HepG2 (cell line): Measurements from ENCODE around the gene FAM83G. TPM values are rescaled to one million over a fixed set of nuclear protein-coding genes. Genes with fewer than 3 reads are reported as not detected.

Source experiments
- ARID4A ChIP-seq: sonication (generic); formaldehyde crosslinking; IDR thresholded peaks from 2 replicates; pipeline ENCODE4 v1.5.0; 2020; ENCODE audit warnings: mild to moderate bottlenecking, missing genetic modification reagents, borderline replicate concordance
- ATF7 ChIP-seq, 2 experiments: fragments of 450-650 bp in 1 of 2; sonication (generic) in 1 of 2; formaldehyde crosslinking in 1 of 2; IDR thresholded peaks; 2 replicates each; pipeline versions ENCODE4 v1.4.0 to v1.6.1; 2016 to 2020; ENCODE audit warnings: antibody characterized with exemption in 1 of 2, mild to moderate bottlenecking in 1 of 2, missing genetic modification reagents in 1 of 2
- DMAP1 ChIP-seq: IDR thresholded peaks from 2 replicates; pipeline ENCODE4 v1.6.1; 2016
- DPF2 ChIP-seq: sonication (generic); formaldehyde crosslinking; IDR thresholded peaks from 2 replicates; pipeline ENCODE4 v1.4.0; 2020; ENCODE audit warnings: mild to moderate bottlenecking, low read depth, missing genetic modification reagents, borderline replicate concordance
- FOSL2 ChIP-seq: sonication (generic); formaldehyde crosslinking; IDR thresholded peaks from 2 replicates; pipeline ENCODE4 v1.4.0; 2020; ENCODE audit warnings: missing genetic modification reagents
- HOXD1 ChIP-seq: sonication (generic); formaldehyde crosslinking; IDR thresholded peaks from 2 replicates; pipeline ENCODE4 v1.5.0; 2020; ENCODE audit warnings: missing genetic modification reagents
- KDM5B ChIP-seq: sonication (generic); formaldehyde crosslinking; IDR thresholded peaks from 2 replicates; pipeline ENCODE4 v1.4.0; 2020; ENCODE audit warnings: missing genetic modification reagents, mild to moderate bottlenecking, borderline replicate concordance
- MIXL1 ChIP-seq: IDR thresholded peaks from 2 replicates; pipeline ENCODE4 v1.6.1; 2016
- NR2F2 ChIP-seq: IDR thresholded peaks from 2 replicates; pipeline ENCODE4 v1.6.1; 2012; ENCODE audit warnings: low read depth, inconsistent platforms, borderline replicate concordance
- PREB ChIP-seq: sonication (generic); formaldehyde crosslinking; IDR thresholded peaks from 2 replicates; pipeline ENCODE4 v1.4.0; 2020; ENCODE audit warnings: missing genetic modification reagents
- RBFOX2 ChIP-seq: fragments of 200-400 bp; formaldehyde crosslinking; IDR thresholded peaks from 2 replicates; pipeline ENCODE4 v1.6.1; 2017; ENCODE audit warnings: low read depth, mild to moderate bottlenecking, low read length
- SP1 ChIP-seq, 2 experiments: fragments of 450-650 bp in 1 of 2; sonication (generic) in 1 of 2; formaldehyde crosslinking in 1 of 2; IDR thresholded peaks; 2 replicates each; pipeline versions ENCODE4 v1.4.0 to v1.6.1; 2016 to 2020; ENCODE audit warnings: missing genetic modification reagents in 1 of 2
- ZBTB2 ChIP-seq: sonication (generic); formaldehyde crosslinking; IDR thresholded peaks from 2 replicates; pipeline ENCODE4 v1.8.0; 2022; ENCODE audit warnings: low read depth, missing genetic modification reagents
- ZNF331 ChIP-seq: sonication (generic); formaldehyde crosslinking; IDR thresholded peaks from 2 replicates; pipeline ENCODE4 v1.4.0; 2020; ENCODE audit warnings: missing genetic modification reagents
- ZNF550 ChIP-seq: sonication (generic); formaldehyde crosslinking; IDR thresholded peaks from 2 replicates; pipeline ENCODE4 v1.4.0; 2020; ENCODE audit warnings: mild to moderate bottlenecking, missing genetic modification reagents, borderline replicate concordance
- ZNF629 ChIP-seq: sonication (generic); formaldehyde crosslinking; conservative IDR thresholded peaks from 2 replicates; pipeline ENCODE4 v1.5.0; 2020; ENCODE audit warnings: missing genetic modification reagents
- ZNF710 ChIP-seq: sonication (generic); formaldehyde crosslinking; IDR thresholded peaks from 2 replicates; pipeline ENCODE4 v1.5.0; 2020; ENCODE audit warnings: mild to moderate bottlenecking, missing genetic modification reagents, borderline replicate concordance
- ZNF740 ChIP-seq: sonication (generic); formaldehyde crosslinking; IDR thresholded peaks from 2 replicates; pipeline ENCODE4 v1.4.0; 2020; ENCODE audit warnings: missing genetic modification reagents
- ZNF883 ChIP-seq: sonication (generic); formaldehyde crosslinking; IDR thresholded peaks from 2 replicates; pipeline ENCODE4 v1.5.1; 2020; ENCODE audit warnings: mild to moderate bottlenecking, missing genetic modification reagents; ENCODE audit errors: not compliant biosample characterization
- polyA plus RNA-seq, 8 experiments: library from polyadenylated mRNA; depleted of rRNA in 3 of 8; stranded (reverse) in 7 of 8; unstranded in 1 of 8; fragments of >200 nt; fragmentation: Illumina TruSeq in 4 of 8; extraction: Trizol in 4 of 8; gene quantifications; 2 replicates each; pipeline versions ENCODE4 v1.2.1 to v1.2.3, GENCODE V29; 2011 to 2016; ENCODE audit warnings: low read depth in 4 of 8, missing spikeins in 1 of 8, mixed read lengths in 1 of 8; ENCODE audit not compliant: insufficient read depth in 1 of 8
- total RNA-seq, 5 experiments: library from RNA; depleted of rRNA; stranded (reverse); fragments of >200 nt; fragmentation: Illumina TruSeq; extraction: Trizol; gene quantifications; 2 replicates each; pipeline ENCODE4 v1.2.3, GENCODE V29; 2016; ENCODE audit warnings: low read depth in 1 of 5

The FAM83G gene
- total and polyA plus RNA-seq, 2 of the 13 experiments (the other 11 are each of a cell fraction or from before 2014, with no cell fraction given): 13.7 to 18.6 TPM

GRCh38 chr17:18981642-18982424, 22.7 kb downstream of the FAM83G start (continued):
- TF ChIP-seq ZNF710: no peak
- TF ChIP-seq DPF2 (CRISPR knock-in tag): peak; percentile 62; the same call in 1 of the 2 replicates
- peak; percentile 68; the same call in 1 of the 2 replicates for TF ChIP-seq ZNF740 (CRISPR knock-in tag)
- TF ChIP-seq SP1 (IDR thresholded peaks at IDR 0.05): no peak
- no peak for TF ChIP-seq SP1 (CRISPR knock-in tag; IDR thresholded peaks at IDR 0.05)
- no peak for TF ChIP-seq ZNF883
- peak; percentile 72 for TF ChIP-seq FOSL2 (CRISPR knock-in tag)
- TF ChIP-seq ARID4A: peak; percentile 72; the same call in 1 of the 2 replicates
- no peak for TF ChIP-seq ZNF629
- no peak; the same call in 1 of the 2 replicates for TF ChIP-seq NR2F2
- TF ChIP-seq ZBTB2: no peak
- no peak for TF ChIP-seq ATF7 (IDR thresholded peaks at IDR 0.05)
- TF ChIP-seq ATF7 (CRISPR knock-in tag; IDR thresholded peaks at IDR 0.05): no peak
- peak; percentile 59; the same call in 1 of the 2 replicates for TF ChIP-seq DMAP1 (CRISPR knock-in tag)
- TF ChIP-seq ZNF550 (CRISPR knock-in tag): no peak
- TF ChIP-seq RBFOX2: peak; percentile 74
- TF ChIP-seq MIXL1 (CRISPR knock-in tag): peak; percentile 85; the same call in 1 of the 2 replicates
- peak; percentile 58; the same call in 1 of the 2 replicates for TF ChIP-seq KDM5B (CRISPR knock-in tag)
- peak; percentile 57; the same call in 1 of the 2 replicates for TF ChIP-seq ZNF331 (CRISPR knock-in tag)
- TF ChIP-seq PREB (CRISPR knock-in tag): no peak
- TF ChIP-seq HOXD1 (CRISPR knock-in tag): no peak
